Thyroid gland (tissue), 4 donors: ENCODE measurements around the gene PPP2R2D.

Experiments used
- CTCF ChIP-seq, 6 experiments: fragments of 200-600 bp in 3 of 6; fragments of 450-650 bp in 3 of 6; sonication (generic) in 3 of 6; IDR thresholded peaks; one replicate each; pipeline ENCODE4 v1.5.1; 2016 to 2019; ENCODE audit warnings: antibody characterized with exemption in 6 of 6, mild to moderate bottlenecking in 2 of 6, inconsistent platforms in 1 of 6, moderate library complexity in 1 of 6
- POLR2A ChIP-seq, 2 donors: fragments of 450-650 bp; IDR thresholded peaks; one replicate each; pipeline ENCODE4 v1.6.1; 2017; ENCODE audit warnings: antibody characterized with exemption in 2 of 2, mild to moderate bottlenecking in 2 of 2, moderate library complexity in 1 of 2

DNA sequence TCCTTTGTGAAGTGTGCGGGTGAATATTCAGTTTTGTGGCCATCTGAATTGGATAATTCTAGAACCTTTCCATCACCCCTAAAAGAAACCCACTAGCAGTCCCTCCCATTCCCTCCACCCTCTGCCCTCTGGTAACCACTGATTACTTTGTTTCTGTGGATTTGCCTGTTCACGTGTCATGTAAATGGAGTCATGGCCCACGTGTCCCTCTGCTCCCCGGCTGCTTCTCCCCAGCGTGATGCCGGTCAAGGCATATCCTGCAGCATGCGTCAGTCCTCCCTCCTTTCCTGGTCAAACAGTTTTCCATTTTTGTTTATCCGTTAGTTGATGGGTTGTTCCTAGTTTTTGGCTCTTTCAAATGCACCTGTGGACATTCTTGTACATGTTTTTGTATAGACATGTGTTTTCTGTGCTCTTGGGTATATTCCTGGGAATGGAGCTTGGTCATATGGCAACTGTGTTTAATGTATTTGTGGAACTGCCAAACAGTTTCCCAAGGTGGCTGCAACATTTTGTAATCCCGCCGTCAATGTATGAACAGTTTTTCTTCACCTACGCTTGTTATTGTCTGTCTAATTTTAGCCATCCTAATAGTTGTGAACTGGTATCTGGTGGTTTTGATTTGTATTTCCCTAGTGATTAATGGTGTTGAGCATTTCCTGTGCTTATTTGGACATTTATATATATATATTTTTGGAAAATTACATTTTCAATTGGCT, 22.4 kb downstream of the PPP2R2D start:
- TF ChIP-seq CTCF (IDR thresholded peaks at IDR 0.05) (no peak), POLR2A (IDR thresholded peaks at IDR 0.05) (no peak)
